Endothelial cell of umbilical vein (primary cell): ENCODE measurements around the gene OTX2. TPM values are rescaled to one million over a fixed set of nuclear protein-coding genes. Genes with fewer than 3 reads are reported as not detected.

Experiments used
- BruUV-seq: library from RNA; stranded (reverse); fragments of 400-500 nt; replicated peaks from 2 replicates; lab custom pipeline; 2021; lab: Mats Ljungman, UMichigan
- CTCF ChIA-PET: fragments of 300-600, 350-600 bp; sonication (Branson Sonifier 250); formaldehyde crosslinking; loops from one replicate; lab custom pipeline; 2021; ENCODE audit warnings: antibody characterized with exemption, inconsistent platforms; lab: Charles Lee
- POLR2A ChIA-PET: fragments of 300-600, 350-600 bp; sonication (Branson Sonifier 250); formaldehyde crosslinking; loops from one replicate; lab custom pipeline; 2021; ENCODE audit warnings: antibody characterized with exemption, inconsistent platforms; lab: Charles Lee
- DNase-seq: peaks from one replicate; pipeline ENCODE4 v3.0.0-alpha.2; 2011; ENCODE audit warnings: low read depth, low spot score
- FAIRE-seq: peaks from 2 replicates; lab custom pipeline; 2011; peaks lifted over from hg19 to GRCh38; lab: Jason Lieb, UNC
- H2AFZ ChIP-seq: 2 replicates; pipeline ENCODE4 v1.6.0; 2012; ENCODE audit warnings: low read depth, low read length, control low read depth, inconsistent platforms
- H3K27ac ChIP-seq: 2 replicates; pipeline ENCODE4 v1.5.1; 2011; ENCODE audit warnings: low read depth, mild to moderate bottlenecking, control low read depth, low read length, moderate library complexity; ENCODE audit not compliant: insufficient read depth
- H3K27me3 ChIP-seq, 2 experiments: 2 replicates each; pipeline versions ENCODE4 v1.6.0 to v1.6.1; 2011; ENCODE audit warnings: low read length in 2 of 2, mixed read lengths in 1 of 2; ENCODE audit not compliant: control insufficient read depth in 2 of 2, insufficient read depth in 2 of 2
- H3K36me3 ChIP-seq, 2 experiments: 2 replicates in 1 of 2; 3 replicates in 1 of 2; pipeline ENCODE4 v1.5.1; 2011; ENCODE audit warnings: low read length in 2 of 2, mild to moderate bottlenecking in 1 of 2, moderate library complexity in 1 of 2; ENCODE audit not compliant: control insufficient read depth in 2 of 2, insufficient read depth in 2 of 2; ENCODE audit errors: extremely low read depth in 1 of 2
- H3K4me1 ChIP-seq: 3 replicates; pipeline ENCODE4 v1.5.1; 2011; ENCODE audit warnings: mild to moderate bottlenecking, low read length; ENCODE audit not compliant: control insufficient read depth, insufficient read depth; ENCODE audit errors: extremely low read depth
- H3K4me2 ChIP-seq: 2 replicates; pipeline ENCODE4 v1.6.1; 2011; ENCODE audit warnings: low read length, control low read depth, mixed read lengths; ENCODE audit not compliant: insufficient read depth
- H3K4me3 ChIP-seq, 3 experiments: fragments of 200-600 bp in 1 of 3; sonication (generic), shearing (Covaris generic) in 1 of 3; replicated peaks in 1 of 3; 2 replicates each; pipeline ENCODE4 v1.5.1; 2011 to 2016; ENCODE audit warnings: control low read depth in 3 of 3, low read length in 3 of 3, mild to moderate bottlenecking in 2 of 3, inconsistent platforms in 1 of 3, low read depth in 1 of 3, moderate library complexity in 1 of 3; ENCODE audit not compliant: insufficient read depth in 1 of 3
- H3K79me2 ChIP-seq: 2 replicates; pipeline ENCODE4 v1.6.0; 2012; ENCODE audit warnings: low read length, inconsistent platforms; ENCODE audit not compliant: control insufficient read depth, insufficient read depth
- H3K9ac ChIP-seq: replicated peaks from 2 replicates; pipeline ENCODE3; 2011; ENCODE audit warnings: low read length, control low read depth; ENCODE audit not compliant: insufficient read depth; ENCODE audit errors: extremely low read depth
- H3K9me1 ChIP-seq: replicated peaks from 3 replicates; pipeline ENCODE4 v1.6.0; 2011; ENCODE audit warnings: mild to moderate bottlenecking, low read length; ENCODE audit not compliant: control insufficient read depth, insufficient read depth; ENCODE audit errors: extremely low read depth
- H3K9me3 ChIP-seq: replicated peaks from 2 replicates; pipeline ENCODE4 v1.5.1; 2012; ENCODE audit warnings: low read length, inconsistent platforms; ENCODE audit not compliant: control insufficient read depth, insufficient read depth
- H4K20me1 ChIP-seq: replicated peaks from 2 replicates; pipeline ENCODE3; 2011; ENCODE audit warnings: mild to moderate bottlenecking, low read length; ENCODE audit not compliant: control insufficient read depth, insufficient read depth; ENCODE audit errors: extremely low read depth
- CTCF ChIP-seq, 2 donors: IDR thresholded peaks; 1 replicate in 1 of 2; 2 replicates in 1 of 2; pipeline ENCODE4 v1.5.1; 2011; ENCODE audit warnings: low read length in 2 of 2, mild to moderate bottlenecking in 2 of 2, moderate library complexity in 2 of 2, control low read depth in 1 of 2, inconsistent platforms in 1 of 2, low read depth in 1 of 2; ENCODE audit not compliant: insufficient read depth in 1 of 2; ENCODE audit errors: extremely low read depth in 1 of 2
- EZH2 ChIP-seq: IDR thresholded peaks from 2 replicates; pipeline ENCODE4 v1.6.1; 2012; ENCODE audit warnings: borderline replicate concordance, low read depth, mild to moderate bottlenecking, moderate library complexity, low read length, inconsistent platforms; ENCODE audit not compliant: severe bottlenecking
- FOS ChIP-seq: IDR thresholded peaks from 2 replicates; pipeline ENCODE4 v1.6.1; 2011; ENCODE audit warnings: mild to moderate bottlenecking, low read length, moderate library complexity, borderline replicate concordance; ENCODE audit not compliant: insufficient read depth
- GATA2 ChIP-seq: IDR thresholded peaks from 2 replicates; pipeline ENCODE4 v1.7.0; 2011; ENCODE audit warnings: low read depth, mild to moderate bottlenecking, moderate library complexity, mixed read lengths, low read length; ENCODE audit not compliant: insufficient read length, insufficient read depth
- JUN ChIP-seq: IDR thresholded peaks from 2 replicates; pipeline ENCODE4 v1.6.1; 2011; ENCODE audit warnings: borderline replicate concordance, low read depth; ENCODE audit not compliant: insufficient read length, insufficient read depth
- MYC ChIP-seq: IDR thresholded peaks from one replicate; pipeline ENCODE4 v1.6.1; 2011; ENCODE audit warnings: mild to moderate bottlenecking, low read depth, low read length
- POLR2A ChIP-seq: IDR thresholded peaks from 2 replicates; pipeline ENCODE4 v1.6.1; 2012; ENCODE audit warnings: low read depth, mild to moderate bottlenecking, control low read depth, low read length
- POLR2AphosphoS5 ChIP-seq: IDR thresholded peaks from 2 replicates; pipeline ENCODE4 v1.6.1; 2012; ENCODE audit warnings: low read depth, mild to moderate bottlenecking, control low read depth, low read length, moderate library complexity; ENCODE audit not compliant: insufficient read depth
- dilution Hi-C: fragments of 300-500 bp; cut with MboI; formaldehyde crosslinking; loops from one replicate; pipeline ENCODE4 v1.15.0; 2019; ENCODE audit warnings: low sequenced_read_pairs; ENCODE audit not compliant: extremely low pct_ligation_motif_present
- intact Hi-C: fragments of 100-400 bp; cut with micrococcal nuclease; formaldehyde crosslinking; loops from one replicate; pipeline ENCODE4 v1.10.0; 2022
- polyA plus RNA-seq, 4 experiments: library from polyadenylated mRNA; depleted of rRNA in 3 of 4; stranded (reverse) in 3 of 4; unstranded in 1 of 4; fragments of >200 nt; gene quantifications; 2 replicates each; pipeline versions ENCODE4 v1.2.1 to v1.2.3, GENCODE V29; 2011 to 2012; ENCODE audit warnings: missing spikeins in 1 of 4
- total RNA-seq: library from RNA; stranded (reverse); gene quantifications from 2 replicates; pipeline ENCODE4 v1.2.3, GENCODE V29; 2021
- TF ChIP-seq, protein P1 (sequence below): IDR thresholded peaks from 2 replicates; pipeline ENCODE4 v1.6.1; 2011; ENCODE audit not compliant: insufficient read depth, insufficient read length

The OTX2 gene
- total and polyA plus RNA-seq, 2 donors (not counting 3 experiments of a cell fraction or from before 2014, with no cell fraction given), result not detected

DNA sequence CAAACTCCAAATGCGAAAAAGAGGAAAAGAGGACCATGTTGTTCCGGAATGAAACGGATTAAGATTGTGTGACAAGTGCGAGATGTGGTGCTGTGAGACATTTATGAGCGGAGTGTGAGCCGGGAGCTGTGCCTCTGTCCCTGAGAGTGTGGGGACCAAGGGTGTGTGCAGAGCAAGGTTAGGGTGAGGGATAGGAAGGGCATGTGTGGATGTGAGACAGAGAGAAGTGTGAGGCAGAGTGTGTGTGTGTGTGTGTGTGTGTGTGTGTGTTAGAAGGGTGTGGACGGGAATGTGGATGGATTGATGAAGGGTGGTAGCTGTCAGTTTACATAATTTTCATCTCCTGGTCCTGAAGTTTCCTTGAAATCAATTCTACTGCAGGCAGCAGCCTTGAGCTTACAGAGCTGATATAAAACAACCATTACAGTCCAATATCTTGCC lies 4.3 kb upstream of the OTX2 start:
- Histone ChIP-seq H3K27ac (no peak overlapping the region), H3K36me3 (no peaks in the 10 kb centered on the region), H3K79me2 (no peaks in the 10 kb centered on the region), H3K4me3 (no peak overlapping the region), H4K20me1 (no peaks in the 10 kb centered on the region), H2AFZ (no peak overlapping the region), H3K9me1 (no peaks in the 10 kb centered on the region), H3K9me3 (no peaks in the 10 kb centered on the region), H3K4me2 (no peak overlapping the region), H3K4me1 (no peaks in the 10 kb centered on the region), H3K27me3 (peaks cover 77 to 97% of the 10 kb centered on the region in 2 experiments), H3K9ac (no peak overlapping the region)
- TF ChIP-seq MYC (no peak), POLR2A (no peak), GATA2 (no peak), JUN (no peak), EZH2 (no peak), POLR2AphosphoS5 (no peak), FOS (no peak), CTCF (IDR thresholded peaks at IDR 0.05; ENCODE audit: extremely low read depth in 1 of 2, insufficient read depth in 1 of 2, low read depth in 1 of 2, low read length in 2 of 2) (no peak)
- TF ChIP-seq, protein P1, sequence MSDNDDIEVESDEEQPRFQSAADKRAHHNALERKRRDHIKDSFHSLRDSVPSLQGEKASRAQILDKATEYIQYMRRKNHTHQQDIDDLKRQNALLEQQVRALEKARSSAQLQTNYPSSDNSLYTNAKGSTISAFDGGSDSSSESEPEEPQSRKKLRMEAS, result no peak
- no peak for FAIRE-seq
- no TSS peak for BruUV-seq
- ChIA-PET POLR2A (no interaction called here), CTCF (interaction anchor here (0.6 to 1.1 kb wide), 2 partner anchors 12 to 165 kb away, joined by 3 to 5 read pairs; no protein-coding TSS in a partner anchor)
- DNase-seq, result no peak
- intact Hi-C loops, result no loop called here
- dilution Hi-C loops, result no loop called here
